GM19238 (cell line): Measurements from ENCODE around the gene STARD5.
"Not testable (repeated sequence)": the region's sequence is repeated elsewhere in the genome, so short reads cannot be mapped to it uniquely, and the experiment has no call there.

Experiments
- DNase-seq: peaks from one replicate; pipeline ENCODE4 v3.0.0; 2011; ENCODE audit warnings: low spot score; ENCODE audit not compliant: insufficient read length

Gene STARD5

GRCh38 chr15:81337713-81338157 is 13.8 kb upstream of the STARD5 start:
- DNase-seq = no peak

- no peak for DNase-seq
Measured at GRCh38 chr15:81337241-81337640, 13.3 kb upstream of the STARD5 start.

DNA sequence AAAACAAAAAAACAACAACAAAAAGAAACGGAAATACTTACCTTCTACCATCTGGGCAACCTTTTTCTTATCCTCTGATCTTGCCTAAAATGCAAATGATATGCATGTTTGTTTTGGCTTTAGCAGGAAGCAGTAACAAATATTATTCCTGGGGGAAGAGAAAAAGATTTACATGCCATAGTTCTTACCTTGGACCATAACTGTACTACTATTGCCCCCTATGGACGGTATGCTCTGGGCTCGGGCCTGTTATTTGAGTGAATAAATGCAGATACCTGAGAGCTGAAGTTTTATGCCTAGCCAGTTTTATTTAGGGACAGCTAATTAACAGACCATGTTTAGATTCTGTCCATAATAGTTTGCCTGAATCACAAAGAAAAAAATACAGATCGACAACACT is 12.6 kb upstream of the STARD5 start:
- no peak for DNase-seq

DNA sequence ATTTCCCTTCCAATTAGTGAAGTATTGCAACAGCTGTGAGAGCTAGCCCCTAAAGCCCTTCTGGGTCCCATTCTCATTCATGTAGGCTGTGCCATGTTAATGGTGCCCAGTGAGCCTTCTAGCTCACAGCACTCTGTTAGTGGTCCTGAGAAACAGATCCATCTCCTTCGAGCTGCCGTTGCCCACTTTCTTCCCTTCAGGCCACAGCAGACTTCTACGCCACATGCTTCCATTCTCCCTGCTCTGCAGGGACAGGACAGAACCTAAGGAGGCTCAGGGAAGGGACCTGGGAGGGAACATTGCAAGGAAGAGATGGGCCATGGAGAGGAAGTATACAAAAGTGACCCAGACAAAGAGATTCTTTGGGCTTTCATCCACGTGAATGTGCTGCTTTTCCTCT is 11.7 kb upstream of the STARD5 start:
- no peak for DNase-seq

DNA sequence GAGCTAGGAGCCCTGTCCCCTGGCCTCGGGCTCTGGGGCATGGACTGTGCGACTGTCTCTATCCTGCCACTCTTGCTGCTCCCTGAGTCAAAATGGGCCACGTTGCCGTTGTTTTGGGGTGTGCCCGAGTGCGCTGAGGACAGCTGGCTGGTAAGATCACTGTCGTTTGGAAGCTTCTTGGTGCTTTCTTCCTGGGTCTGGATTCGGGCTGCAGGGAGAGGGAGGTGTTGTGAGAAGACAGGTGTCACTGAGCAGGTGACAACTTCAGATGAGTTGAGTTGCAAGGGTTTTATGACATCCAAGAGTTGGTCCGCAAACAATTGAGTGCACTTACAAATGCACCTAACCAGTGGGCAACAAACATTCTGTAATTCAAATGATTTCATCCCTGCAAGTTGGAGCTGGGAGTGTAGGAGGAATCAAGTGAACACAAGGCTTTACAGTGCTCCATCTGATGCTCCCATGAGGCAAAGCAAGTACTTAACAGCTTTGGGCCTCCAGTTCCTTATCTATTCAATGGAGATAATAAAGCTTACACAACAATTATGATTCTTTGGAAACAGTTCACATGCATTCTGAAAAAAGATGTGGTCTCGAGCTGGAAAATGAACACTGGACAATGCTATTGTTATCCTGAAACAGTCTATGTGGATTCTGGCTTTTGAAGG is 11.0 kb upstream of the STARD5 start:
- DNase-seq = no peak

DNA sequence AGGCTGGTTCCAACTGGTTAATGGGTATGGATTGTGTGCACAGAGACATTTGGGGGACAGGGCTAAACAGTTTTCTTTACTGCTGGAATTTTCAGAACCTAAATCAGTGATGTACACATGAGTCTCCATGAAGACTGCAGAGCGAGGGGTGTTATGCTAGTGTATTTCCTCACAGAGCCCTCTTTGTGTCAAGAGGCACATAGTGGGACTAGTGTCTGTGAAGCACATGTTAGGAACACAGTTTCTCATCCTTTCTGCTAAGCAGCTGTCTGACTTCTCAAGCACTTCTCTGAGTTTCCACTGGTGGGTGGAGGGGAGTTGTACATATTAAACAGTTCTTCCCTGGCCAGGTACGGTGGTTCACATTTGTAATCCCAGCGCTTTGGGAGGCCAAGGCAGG is 9.4 kb upstream of the STARD5 start:
- no peak for DNase-seq

DNA sequence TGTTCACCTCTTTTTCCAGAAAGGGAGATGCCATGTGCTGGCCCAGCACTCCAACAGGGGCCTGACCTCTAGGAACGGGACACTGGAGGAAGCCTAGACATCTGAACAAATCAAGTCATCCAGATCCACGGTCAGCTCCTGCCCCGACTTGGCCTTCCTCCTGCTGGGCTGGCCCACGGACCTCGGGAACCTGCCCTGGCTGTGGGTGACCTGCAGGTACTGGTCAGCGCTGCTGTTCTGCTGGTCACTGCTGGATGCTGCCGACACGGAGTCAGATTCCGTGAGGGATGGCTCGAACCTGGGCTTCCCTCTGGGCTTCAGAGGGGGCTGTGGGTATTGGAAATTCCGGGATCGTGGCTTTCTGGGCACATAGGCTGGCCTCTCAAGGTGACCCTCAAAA is 8.4 kb upstream of the STARD5 start:
- DNase-seq = no peak

DNA sequence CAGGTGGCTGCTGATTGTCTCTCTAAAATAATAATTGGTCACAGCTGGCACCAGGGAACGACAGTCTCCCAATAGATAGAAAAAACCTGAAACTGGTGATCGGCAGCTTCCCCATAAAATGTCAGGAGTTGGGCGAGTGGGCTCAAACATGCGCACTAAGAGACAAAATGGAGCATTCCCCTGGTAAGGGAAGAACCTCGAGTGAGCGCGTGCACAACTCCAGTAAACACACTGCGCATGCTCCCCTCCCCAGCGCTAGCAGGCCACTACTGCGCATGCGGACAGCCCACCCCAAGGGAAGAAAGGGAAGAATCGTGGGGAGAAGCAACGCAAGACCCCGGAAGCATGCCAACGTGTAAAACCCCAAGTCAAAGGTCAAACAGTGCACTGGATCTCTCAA is 7.7 kb upstream of the STARD5 start:
- no peak for DNase-seq

- DNase-seq = not testable (repeated sequence)
Measured at GRCh38 chr15:81331141-81331540, 7.2 kb upstream of the STARD5 start.

DNA sequence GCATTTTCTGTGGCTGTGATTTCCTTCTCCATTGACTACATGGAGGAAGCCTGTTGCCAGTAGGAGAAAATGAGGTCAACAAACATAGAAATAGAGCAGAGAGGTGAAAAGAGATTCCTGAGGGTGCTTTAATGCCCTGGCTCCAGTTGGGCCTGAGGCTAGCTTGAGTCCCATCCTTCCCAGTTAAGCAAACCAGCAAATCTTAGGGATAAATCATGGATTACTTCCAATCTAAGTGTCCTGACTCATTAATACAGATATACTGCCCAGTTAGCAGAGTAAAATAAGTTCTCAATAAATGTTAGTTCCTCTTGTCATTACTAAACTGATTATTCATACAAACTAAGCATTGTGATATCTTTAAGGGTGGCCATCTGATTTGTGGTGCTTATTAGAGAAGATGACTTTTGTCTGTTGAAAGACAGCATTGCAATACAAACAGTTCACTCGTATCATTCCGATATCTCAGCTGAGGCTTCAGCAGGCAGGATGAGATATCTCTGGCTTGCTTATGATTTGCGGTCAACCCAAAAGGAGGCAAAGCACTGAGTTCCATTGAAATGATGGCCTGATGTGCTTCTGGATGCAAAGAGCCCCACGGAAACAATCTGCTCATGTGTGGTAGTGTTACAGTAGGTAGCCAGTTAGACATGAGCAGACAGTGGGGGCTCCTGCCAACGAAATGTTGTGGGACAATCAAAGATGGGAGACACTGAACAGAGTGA is 6.6 kb upstream of the STARD5 start:
- DNase-seq = no peak

DNA sequence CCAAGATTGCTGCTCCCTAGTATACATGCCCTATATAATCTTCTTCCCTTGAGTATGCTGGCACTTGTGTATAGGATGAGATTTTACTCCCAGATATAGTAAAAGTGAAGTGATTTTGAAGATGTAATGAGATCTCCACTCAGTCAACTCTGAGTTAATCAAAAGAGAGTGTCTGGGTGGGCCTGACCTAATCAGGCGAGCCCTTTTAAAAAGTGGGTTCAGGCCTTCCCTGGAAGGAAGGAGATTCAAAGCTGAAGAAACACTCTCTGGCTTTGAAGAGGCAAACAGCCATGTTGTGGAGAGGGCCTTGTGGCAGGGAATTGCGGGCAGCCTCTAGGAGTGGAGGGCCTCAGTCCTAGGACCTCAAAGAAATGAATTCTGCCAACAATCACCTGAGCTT is 5.5 kb upstream of the STARD5 start:
- no peak for DNase-seq

- DNase-seq = no peak
Measured at GRCh38 chr15:81327516-81327915, 3.6 kb upstream of the STARD5 start.

DNA sequence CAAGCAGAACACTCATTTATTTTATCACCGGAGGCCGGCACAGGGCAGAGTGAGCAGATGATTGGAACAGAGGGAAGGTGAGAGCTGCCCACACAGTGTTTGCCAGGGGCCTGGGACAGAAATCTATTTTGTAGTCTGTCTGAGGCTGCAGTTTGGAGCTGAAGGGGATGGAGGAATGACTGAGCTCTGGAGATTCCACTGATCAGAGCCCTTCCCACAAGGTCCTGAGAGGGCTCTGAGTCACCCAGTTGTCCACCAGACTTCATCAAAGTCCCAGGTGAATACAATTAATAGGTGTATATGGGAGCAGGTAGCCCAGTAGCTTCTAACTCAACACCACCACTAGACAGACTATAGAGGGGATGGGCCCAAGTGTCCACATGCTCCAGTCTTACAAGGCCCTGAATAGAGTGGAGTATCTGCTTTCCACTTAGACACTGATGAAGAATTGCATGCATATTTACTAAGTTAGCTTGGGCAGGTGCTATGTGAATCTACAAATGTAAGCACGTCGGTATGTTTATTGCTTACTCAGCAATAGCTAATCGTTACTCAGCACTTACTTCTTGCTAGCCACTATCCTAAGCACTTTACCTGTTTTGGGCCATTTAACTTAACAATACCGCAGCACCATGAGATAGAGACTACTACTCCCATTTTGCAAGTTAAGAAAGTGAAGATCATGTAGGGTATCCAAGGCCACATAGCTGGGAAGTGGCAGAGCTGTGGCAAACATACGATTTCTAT is 2.7 kb upstream of the STARD5 start:
- DNase-seq = no peak

DNA sequence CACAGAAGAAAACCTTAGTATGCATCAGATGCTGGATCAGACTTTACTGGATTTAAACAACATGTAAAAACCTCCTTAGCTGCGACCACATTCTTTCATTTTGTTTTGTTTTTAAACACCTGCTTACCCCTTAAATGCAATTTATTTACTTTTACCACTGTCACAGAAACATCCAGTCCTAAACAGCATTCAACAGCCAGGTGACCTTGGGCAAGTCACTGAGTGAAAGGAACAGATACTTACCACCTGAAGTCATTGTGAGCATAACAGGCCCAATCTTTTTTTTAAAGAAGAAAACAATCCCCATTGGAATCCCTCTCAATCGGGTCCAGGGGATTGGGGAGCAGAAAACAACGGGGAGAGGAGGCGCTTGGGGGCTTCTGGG is 390 bp downstream of the STARD5 start:
- DNase-seq = no peak

GRCh38 chr15:81322676-81323253 is 1.2 kb downstream of the STARD5 start:
- DNase-seq = no peak

DNA sequence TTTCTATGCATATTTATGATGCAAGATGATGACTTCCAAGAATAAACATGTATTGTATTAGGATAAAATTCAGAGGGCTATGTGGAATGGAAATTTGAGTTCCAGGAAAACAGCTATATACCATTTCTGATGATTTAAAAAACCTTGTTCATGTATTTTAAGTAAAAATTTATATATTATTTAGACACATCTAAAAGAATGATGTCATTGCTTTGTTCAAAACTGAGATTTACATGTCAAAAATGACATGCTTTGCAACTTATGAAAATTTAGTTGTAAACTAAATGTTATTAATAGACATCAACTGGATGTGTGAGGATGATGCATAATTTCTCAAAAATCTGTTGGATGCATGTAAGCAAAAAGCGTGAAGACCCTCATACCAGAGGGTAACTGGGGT is 2.3 kb downstream of the STARD5 start:
- no peak for DNase-seq

GRCh38 chr15:81317642-81318017 is 6.3 kb downstream of the STARD5 start:
- no peak for DNase-seq

DNA sequence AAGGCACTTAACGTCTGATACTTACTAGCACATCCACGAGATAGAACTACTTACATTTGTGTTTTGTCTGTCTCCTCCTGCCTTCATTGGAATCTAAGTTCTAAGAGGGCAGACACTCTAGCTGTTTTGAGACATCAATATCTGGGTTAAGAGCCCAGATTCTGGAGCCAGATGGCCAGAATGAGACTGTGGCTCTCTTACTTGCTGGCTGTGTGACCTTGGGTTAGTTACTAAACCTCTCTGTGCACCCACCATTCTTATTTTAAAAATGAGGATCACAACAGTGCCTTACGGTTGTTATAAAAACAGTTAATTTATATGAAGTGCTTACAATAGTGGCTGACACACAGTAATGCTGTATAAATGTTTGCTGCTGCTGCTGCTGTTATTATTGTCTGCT is 7.7 kb downstream of the STARD5 start:
- no peak for DNase-seq

DNA sequence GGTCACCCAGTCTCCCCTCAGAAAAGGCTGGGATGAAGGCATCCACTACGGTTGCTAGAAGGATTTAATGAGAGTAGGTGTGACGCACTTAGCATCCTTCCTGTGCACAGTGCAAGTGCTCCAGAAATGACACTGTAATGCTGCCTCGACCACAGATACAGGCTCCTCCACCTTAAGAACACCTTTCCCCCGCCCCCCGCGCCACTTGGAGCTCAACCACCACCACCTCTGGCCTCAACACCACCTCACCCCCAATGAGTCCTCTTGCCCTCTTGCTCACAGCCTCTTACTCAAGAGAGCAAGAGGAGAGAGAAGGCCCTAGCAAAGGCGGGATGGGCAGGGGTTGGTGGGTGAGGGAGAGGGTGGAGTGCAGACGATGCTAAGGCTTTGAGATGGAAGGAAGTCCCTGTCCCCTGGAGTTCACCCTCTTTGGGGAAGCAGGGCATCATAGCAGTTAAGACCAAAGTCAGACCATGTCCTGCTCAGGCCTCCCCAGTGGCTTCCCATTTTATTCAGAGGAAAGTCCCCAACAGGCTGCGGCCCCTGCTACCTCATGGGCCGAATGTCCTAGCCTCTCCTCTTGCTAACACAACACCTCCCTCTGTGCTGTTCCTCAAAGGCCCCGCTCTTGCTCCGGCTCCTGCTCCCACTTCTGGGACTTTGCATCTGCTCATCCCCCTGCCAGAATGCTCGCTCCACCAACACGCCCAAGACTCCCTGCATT is 8.3 kb downstream of the STARD5 start:
- no peak for DNase-seq

DNA sequence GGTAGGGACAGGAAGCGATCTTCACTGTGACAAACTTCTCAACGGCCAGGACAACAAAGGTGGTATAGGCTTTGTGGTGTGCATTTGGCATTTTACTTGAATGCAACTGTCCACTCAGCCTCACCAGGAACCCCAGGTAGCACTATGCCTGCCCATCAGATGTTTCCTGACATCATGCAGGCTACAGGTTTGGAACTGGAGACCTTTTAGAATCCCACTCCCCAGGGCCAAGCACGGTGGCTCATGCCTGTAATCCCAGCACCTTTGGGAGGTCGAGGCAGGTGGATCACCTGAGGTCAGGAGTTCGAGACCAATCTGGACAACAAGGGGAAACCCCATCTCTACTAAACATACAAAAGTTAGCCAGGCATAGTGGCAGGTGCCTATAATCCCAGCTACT is 9.6 kb downstream of the STARD5 start:
- DNase-seq = no peak

DNA sequence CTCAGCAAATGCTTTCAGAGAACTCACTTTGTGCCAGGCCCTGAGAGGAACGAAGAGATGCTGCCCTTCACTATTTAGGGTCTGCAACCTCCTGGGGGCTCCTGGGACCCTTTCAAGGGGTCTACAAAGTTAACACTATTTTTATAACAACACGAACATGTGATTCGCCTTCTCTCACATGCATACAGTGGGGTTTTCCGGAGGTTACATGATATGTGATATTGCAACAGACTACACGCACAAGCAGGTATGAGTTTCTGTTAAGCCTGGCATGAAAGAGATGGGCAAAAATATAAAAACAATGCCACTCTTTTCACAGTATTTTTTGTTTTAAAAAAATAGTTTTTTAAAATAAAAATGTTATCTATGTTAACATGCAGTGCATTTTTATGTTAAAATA is 10.3 kb downstream of the STARD5 start:
- DNase-seq = no peak
